GM18498 (cell line): ENCODE data around the gene FBXW12.

Experiments used
- ATAC-seq: cut with Tn5 transposase; IDR thresholded peaks from one replicate; pipeline ENCODE4 v1.9.1; 2021; ENCODE audit warnings: mild to moderate bottlenecking, moderate library complexity; ENCODE audit not compliant: unreplicated experiment

FBXW12 gene

GRCh38 chr3:48434591-48435222, 62.7 kb downstream of the FBXW12 start:
- ATAC-seq: no peak

DNA sequence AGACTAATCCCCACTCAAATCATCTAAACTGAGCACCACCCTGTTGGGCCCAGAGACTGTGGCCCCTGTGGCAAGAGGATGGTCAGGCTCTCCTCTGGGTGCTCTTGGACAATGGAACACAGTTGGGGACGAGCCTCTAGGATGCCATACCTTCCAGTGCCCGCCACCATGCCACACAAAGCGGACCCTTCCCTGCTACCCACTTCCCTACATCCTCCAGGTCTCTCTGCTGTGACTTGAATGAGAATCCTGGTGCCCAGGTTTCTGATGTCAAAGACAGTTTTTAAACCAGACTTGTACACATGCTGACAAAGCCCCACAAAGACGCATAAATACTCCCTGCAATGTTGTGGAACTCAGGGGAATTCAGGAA, 63.2 kb downstream of the FBXW12 start:
- no peak for ATAC-seq

GRCh38 chr3:48435774-48436476, 63.9 kb downstream of the FBXW12 start:
- ATAC-seq: no peak

DNA sequence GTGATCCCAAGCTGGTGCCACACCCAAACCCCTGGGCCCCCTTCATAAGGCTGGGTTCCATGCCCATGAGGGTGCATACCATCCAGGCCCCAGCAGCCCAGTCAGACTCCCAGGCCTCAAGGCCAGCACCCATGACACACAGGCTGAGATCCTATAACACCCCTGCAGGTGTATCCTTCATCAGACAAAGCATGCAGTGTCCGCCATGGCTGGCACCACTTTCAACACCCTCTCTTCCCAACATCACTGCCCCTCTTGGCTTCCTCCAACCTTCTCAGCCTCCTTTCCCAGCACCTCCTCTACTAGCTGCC, 64.4 kb downstream of the FBXW12 start:
- ATAC-seq: no peak

- no peak for ATAC-seq
Measured at GRCh38 chr3:48436855-48437254, 64.8 kb downstream of the FBXW12 start.

- no peak for ATAC-seq
Measured at GRCh38 chr3:48437812-48438211, 65.8 kb downstream of the FBXW12 start.

- ATAC-seq: peak; percentile 94
Measured at GRCh38 chr3:48439820-48440589, 68.0 kb downstream of the FBXW12 start, which contains the start of the genes CCDC51 and TMA7. CCDC51 (minus strand) TSS chr3:48440119; CDS start chr3:48435128, 4,991 bp downstream. TMA7 (plus strand) TSS chr3:48440257; CDS start chr3:48440297, 40 bp downstream.

GRCh38 chr3:48440590-48440958, 68.6 kb downstream of the FBXW12 start:
- peak; percentile 2 for ATAC-seq

- no peak for ATAC-seq
Measured at GRCh38 chr3:48441940-48442339, 69.9 kb downstream of the FBXW12 start.
